VCaP (cell line): ENCODE data around the gene METTL6.
"Not testable (repeated sequence)": the region's sequence is repeated elsewhere in the genome, so short reads cannot be mapped to it uniquely, and the experiment has no call there.

ENCODE experiments used
- H3K27ac ChIP-seq: fragments of 450-650 bp; 2 replicates; pipeline ENCODE4 v1.5.1; 2017
- TF ChIP-seq, protein P1 (sequence below): fragments of 450-650 bp; conservative IDR thresholded peaks from 2 replicates; pipeline ENCODE4 v1.5.1; 2017; ENCODE audit warnings: mild to moderate bottlenecking, moderate library complexity

METTL6 gene

DNA sequence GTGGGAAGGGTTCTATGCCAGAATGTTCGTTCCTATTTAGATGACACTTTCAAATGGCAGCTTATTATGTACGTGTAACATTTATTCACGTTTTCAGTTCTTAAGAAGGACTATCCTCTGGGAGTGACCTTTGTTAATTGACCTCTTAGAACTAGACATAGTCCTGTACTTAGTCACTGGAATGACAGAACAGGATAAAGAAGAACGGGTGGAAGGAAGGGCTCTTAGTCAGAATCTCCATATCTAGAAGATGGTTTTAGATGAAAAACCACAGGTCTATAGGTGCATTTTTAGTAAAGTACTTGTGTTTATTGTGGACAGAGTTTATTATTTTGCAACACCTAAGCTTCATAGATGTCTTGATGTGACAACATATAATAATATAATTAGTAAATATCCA is 6.5 kb downstream of the METTL6 start:
- TF ChIP-seq, protein P1, sequence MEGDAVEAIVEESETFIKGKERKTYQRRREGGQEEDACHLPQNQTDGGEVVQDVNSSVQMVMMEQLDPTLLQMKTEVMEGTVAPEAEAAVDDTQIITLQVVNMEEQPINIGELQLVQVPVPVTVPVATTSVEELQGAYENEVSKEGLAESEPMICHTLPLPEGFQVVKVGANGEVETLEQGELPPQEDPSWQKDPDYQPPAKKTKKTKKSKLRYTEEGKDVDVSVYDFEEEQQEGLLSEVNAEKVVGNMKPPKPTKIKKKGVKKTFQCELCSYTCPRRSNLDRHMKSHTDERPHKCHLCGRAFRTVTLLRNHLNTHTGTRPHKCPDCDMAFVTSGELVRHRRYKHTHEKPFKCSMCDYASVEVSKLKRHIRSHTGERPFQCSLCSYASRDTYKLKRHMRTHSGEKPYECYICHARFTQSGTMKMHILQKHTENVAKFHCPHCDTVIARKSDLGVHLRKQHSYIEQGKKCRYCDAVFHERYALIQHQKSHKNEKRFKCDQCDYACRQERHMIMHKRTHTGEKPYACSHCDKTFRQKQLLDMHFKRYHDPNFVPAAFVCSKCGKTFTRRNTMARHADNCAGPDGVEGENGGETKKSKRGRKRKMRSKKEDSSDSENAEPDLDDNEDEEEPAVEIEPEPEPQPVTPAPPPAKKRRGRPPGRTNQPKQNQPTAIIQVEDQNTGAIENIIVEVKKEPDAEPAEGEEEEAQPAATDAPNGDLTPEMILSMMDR, result no peak

DNA sequence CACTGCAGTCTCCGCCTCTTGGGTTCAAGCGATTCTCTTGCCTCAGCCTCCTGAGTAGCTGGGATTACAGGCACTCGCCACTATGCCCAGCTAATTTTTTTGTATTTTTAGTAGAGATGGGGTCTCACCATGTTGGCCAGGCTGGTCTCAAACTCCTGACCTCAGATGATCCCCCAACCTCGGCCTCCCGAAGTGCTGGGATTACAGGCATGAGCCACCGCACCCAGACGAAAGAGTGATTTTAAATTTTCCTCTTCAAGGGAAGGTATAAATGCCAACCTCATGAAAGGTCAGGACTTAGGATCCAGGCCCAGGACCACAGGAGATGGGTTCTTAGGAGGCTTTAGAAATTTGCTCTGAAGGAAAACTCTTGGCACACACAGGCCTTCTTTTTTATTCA is 16.4 kb downstream of the METTL6 start:
- not testable (repeated sequence) for H3K27ac ChIP-seq

More for the DNA sequence above, 6.5 kb downstream of the METTL6 start:
- H3K27ac ChIP-seq, result peak overlapping the region; percentile 54

DNA sequence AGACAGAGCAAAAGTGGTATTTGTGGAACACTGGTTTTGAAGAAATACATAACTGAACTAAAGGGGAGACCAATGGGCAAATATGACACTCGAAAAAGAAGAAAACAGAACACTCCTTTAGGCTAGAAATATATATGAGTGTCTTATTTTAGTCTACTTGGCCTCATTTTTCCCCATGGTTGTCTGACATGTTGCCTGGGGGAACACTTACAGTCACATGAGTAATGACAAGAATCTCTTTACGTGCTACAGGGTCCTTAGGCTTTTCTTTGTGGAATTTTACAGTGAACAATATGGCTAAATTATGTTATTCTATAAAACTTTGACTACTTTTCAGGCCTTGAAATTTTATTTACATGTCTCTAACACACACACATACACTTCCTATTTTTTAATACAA is 17.6 kb downstream of the METTL6 start:
- TF ChIP-seq, protein P1, result no peak

DNA sequence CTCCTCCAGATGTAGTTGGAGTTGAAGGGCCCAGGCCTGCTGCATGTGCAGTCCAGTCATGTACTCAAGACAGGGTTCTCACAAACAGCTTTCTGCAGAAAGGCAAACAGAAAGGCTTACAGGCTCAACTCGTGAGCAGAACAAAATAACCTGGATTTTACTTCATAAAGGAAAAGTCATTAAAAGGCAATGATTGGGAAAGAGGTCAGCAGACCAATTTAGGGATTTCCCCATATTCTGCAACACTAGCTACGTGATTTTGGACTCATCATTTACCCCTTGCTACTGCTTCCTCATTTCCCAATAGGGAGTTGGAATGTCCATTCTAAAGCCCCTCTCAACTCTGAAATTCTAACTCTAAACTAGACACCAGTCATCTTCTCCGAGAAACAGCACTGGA is 18.1 kb downstream of the METTL6 start:
- no peak overlapping the region for H3K27ac ChIP-seq
- TF ChIP-seq, protein P1, result no peak

More for the DNA sequence above, 17.6 kb downstream of the METTL6 start:
- no peak overlapping the region for H3K27ac ChIP-seq

DNA sequence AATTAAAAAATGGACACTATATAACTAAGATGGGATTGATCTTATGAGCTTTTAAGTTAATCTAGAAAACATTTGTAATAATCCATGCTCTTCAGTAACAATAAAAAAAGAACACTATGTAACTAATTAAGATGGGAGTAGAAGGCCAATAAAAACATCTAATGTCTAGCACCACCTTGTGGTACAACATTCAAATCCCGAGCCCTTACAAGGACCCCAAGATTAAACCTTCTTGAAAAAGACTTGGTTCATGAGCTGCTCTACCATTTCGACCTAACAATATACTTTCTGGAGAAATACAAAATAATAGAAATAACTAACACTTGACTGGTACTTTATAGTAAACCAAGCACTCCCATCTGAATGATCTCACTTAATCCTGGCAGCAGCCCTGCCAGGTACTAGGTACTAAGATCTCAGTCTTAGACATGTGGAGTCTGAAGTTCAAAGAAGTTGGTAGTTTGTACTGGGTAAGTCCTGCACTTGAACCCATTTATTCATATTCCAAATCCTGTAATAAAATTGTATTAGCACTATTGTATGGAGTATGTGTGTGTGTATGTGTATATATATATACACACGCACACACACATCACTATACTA is 21.8 kb downstream of the METTL6 start:
- TF ChIP-seq, protein P1, result peak; percentile 79
- peak overlapping the region; percentile 19; the same call in 1 of the 2 replicates for H3K27ac ChIP-seq

DNA sequence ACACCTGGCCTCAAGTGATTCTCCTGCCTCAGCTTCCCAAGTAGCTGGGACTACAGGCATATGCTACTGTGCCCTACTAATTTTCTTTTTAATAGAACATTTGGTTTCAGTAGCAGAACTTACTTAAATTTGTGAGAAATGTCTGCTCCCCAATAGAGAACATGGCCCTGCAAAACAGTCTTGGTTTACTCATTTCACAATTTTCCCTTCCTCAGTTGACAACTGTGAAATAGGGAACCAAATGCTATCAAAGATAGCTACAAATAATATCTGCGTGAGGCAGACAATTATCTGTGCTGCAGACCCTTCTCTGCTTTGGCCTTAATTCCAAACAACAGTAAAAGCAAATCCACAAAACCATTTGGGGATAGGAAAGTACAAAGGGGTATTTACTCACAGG is 22.6 kb downstream of the METTL6 start:
- peak overlapping the region; percentile 19; the same call in 1 of the 2 replicates for H3K27ac ChIP-seq
- TF ChIP-seq, protein P1, result no peak

DNA sequence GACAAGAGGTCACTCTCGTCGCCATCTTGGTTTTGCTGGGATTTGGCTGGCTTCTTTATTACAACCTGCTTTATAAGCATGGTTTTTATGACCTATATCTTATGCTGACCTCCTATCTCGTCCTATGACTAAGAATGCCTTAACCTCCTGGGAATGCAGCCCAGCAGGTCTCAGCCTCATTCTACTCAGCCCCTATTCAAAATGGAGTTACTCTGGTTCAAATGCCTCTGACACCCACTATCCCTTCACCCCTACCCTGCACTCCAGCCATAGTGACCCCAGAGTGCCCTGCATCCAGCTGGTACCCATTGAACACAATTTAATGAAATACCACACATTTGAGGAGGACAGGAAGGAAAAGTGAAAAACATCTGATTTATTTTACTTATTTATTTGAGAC is 23.4 kb downstream of the METTL6 start:
- TF ChIP-seq, protein P1, result no peak
- H3K27ac ChIP-seq, result no peak overlapping the region

DNA sequence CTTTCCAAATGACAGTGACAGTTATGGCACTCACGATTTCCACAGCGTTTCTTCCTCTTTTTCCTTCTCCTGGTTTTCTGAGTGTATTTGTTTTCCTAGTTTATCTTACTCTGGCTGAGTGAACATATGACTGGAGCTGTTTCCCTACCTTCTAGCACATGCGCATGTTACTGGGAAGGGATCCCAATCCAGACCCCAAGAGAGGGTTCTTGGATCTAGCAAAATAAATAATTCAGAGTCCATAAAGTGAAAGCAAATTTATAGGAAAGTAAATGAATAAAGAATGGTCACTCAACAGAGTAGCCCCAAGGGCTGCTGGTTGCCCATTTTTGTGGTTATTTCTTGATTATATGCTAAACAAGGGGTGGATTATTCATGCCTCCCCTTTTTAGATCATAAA is 23.8 kb downstream of the METTL6 start:
- no peak overlapping the region for H3K27ac ChIP-seq
- TF ChIP-seq, protein P1, result no peak
